Measurements from ENCODE around the gene LRRC7. TPM values are rescaled to one million over a fixed set of nuclear protein-coding genes. Genes with fewer than 3 reads are reported as not detected.

The LRRC7 gene
- total and polyA plus RNA-seq, 2 of the 8 experiments (the other 6 are each of a cell fraction or from before 2014, with no cell fraction given): 0.03 to 0.17 TPM

DNA sequence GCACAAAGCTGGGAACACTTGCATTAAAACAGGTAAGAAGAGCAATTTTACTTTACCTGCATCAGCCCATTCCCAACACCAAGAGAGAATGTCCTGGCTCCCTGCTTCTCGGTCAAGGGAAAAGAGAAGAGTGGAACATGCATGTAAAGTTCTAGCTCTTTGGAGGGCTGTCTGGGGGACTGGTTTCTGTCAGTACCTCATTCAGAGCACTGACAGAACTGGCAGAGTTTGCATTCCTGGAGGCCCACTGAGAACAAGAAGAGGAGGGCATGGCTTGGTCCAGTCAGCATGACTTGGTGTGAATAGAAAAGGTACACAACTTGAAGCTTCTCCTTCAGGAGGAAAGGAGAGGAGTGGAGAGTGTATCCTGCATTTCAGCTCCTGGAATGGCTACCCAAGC lies 83.9 kb downstream of the LRRC7 start:
- TF ChIP-seq TAF7 (optimal IDR thresholded peaks at IDR 0.05; ENCODE audit: borderline replicate concordance, low read depth, low read length) (no peak), CHD1 (IDR thresholded peaks at IDR 0.05; ENCODE audit: low read depth, low read length) (no peak), RFX5 (IDR thresholded peaks at IDR 0.05; ENCODE audit: borderline replicate concordance, low read depth, low read length) (no peak), CTBP2 (IDR thresholded peaks at IDR 0.05; ENCODE audit: borderline replicate concordance, insufficient read depth, insufficient read length, low read length) (no peak), SP2 (IDR thresholded peaks at IDR 0.05; ENCODE audit: low read length) (no peak), EGR1 (IDR thresholded peaks at IDR 0.05; ENCODE audit: borderline replicate concordance, low read depth, low read length) (no peak)
- Histone ChIP-seq H4K91ac (replicated peaks; ENCODE audit: insufficient read length, low read length) (no peak overlapping the region), H2BK5ac (ENCODE audit: low read depth, low read length) (no peak overlapping the region), H2BK120ac (replicated peaks; ENCODE audit: low read depth, low read length) (no peak overlapping the region), H3K79me2 (ENCODE audit: control insufficient read depth in 1 of 2, insufficient read depth in 2 of 2, low read length in 2 of 2) (no peaks in the 10 kb centered on the region), H3K27me3 (replicated peaks in 1 of 4; ENCODE audit: control insufficient read depth in 3 of 4, extremely low read depth in 1 of 4, insufficient read depth in 3 of 4, low read length in 3 of 4) (no peaks in the 10 kb centered on the region), H3K9ac (replicated peaks in 1 of 4; ENCODE audit: extremely low read depth in 1 of 4, low read depth in 3 of 4, low read length in 3 of 4) (no peak overlapping the region), H3K23me2 (ENCODE audit: low read depth, low read length) (no peaks in the 10 kb centered on the region), H3K9me3 (ENCODE audit: insufficient read depth in 2 of 2, low read depth in 1 of 2, low read length in 1 of 2) (no peaks in the 10 kb centered on the region), H3K23ac (ENCODE audit: insufficient read length) (no peak overlapping the region), H2BK15ac (ENCODE audit: low read length) (no peak overlapping the region), H2AFZ (ENCODE audit: low read length) (0 out of 2 replicates have a peak overlapping the region, but pooled peaks have one; percentile 58), H4K5ac (ENCODE audit: insufficient read length, low read depth, low read length) (no peak overlapping the region), H3K4me3 (ENCODE audit: extremely low read depth in 1 of 4, insufficient read depth in 2 of 4, low read depth in 3 of 4, low read length in 4 of 4) (no peak overlapping the region), H4K20me1 (replicated peaks in 1 of 2; ENCODE audit: control insufficient read depth in 1 of 2, insufficient read depth in 2 of 2, low read length in 2 of 2) (no peaks in the 10 kb centered on the region), H3K79me1 (ENCODE audit: low read depth, low read length) (no peaks in the 10 kb centered on the region), H3K14ac (ENCODE audit: insufficient read length) (no peak overlapping the region), H3K27ac (ENCODE audit: low read depth, low read length) (no peak overlapping the region), H3K56ac (replicated peaks; ENCODE audit: insufficient read length, low read depth, low read length) (no peak overlapping the region), H2BK12ac (ENCODE audit: low read depth, low read length) (no peak overlapping the region), H3K36me3 (ENCODE audit: control insufficient read depth in 2 of 4, insufficient read depth in 4 of 4, low read length in 3 of 4) (no peaks in the 10 kb centered on the region), H3K4me2 (ENCODE audit: insufficient read depth in 1 of 2, low read depth in 2 of 2, low read length in 2 of 2) (no peak overlapping the region), H2AK5ac (ENCODE audit: low read depth, low read length) (no peak overlapping the region), H2BK20ac (ENCODE audit: low read length) (no peak overlapping the region), H3K18ac (ENCODE audit: extremely low read depth, low read length) (no peak overlapping the region), H3K4me1 (replicated peaks in 1 of 4; ENCODE audit: control insufficient read depth in 3 of 4, insufficient read depth in 4 of 4, low read length in 3 of 4) (no peaks in the 10 kb centered on the region), H4K8ac (ENCODE audit: extremely low read depth, insufficient read depth, low read length) (no peak overlapping the region), H3K4ac (replicated peaks; ENCODE audit: insufficient read length, low read depth, low read length) (no peak overlapping the region)
- DNase-seq (ENCODE audit: low read depth in 1 of 2, low spot score in 2 of 2) (no peak), FAIRE-seq (no peak)
- ChIA-PET POLR2A (ENCODE audit: partially characterized antibody) (no interaction called here), CTCF (ENCODE audit: partially characterized antibody) (no interaction called here)
- WGBS, 2 experiments (ENCODE audit: extremely low coverage in 1 of 2, insufficient coverage in 1 of 2, insufficient read length in 1 of 2, insufficient replicate concordance in 2 of 2, low coverage in 1 of 2, low lambda C conversion rate in 2 of 2, missing lambda C conversion rate in 1 of 2): 11% methylated on average over 1 of the region's 1 CpG; no CpG with 5 or more reads in 1 of the 2 experiments
